Keratinocyte (primary cell): ENCODE data around the gene FBXO38. TPM values are rescaled to one million over a fixed set of nuclear protein-coding genes. Genes with fewer than 3 reads are reported as not detected.

ENCODE experiments used
- DNase-seq: peaks from one replicate; pipeline ENCODE4 v3.0.0-alpha.2; 2011; ENCODE audit warnings: low read depth, missing footprints, low spot score
- FAIRE-seq: peaks from 2 replicates; lab custom pipeline; 2011; peaks lifted over from hg19 to GRCh38; lab: Jason Lieb, UNC
- H2AFZ ChIP-seq: 2 replicates; pipeline ENCODE4 v1.6.0; 2012; ENCODE audit warnings: low read length, control low read depth, inconsistent platforms; ENCODE audit not compliant: control insufficient read depth
- H3K27ac ChIP-seq: 2 replicates; pipeline ENCODE4 v1.5.1; 2011; ENCODE audit warnings: low read length; ENCODE audit not compliant: control insufficient read depth, insufficient read depth
- H3K27me3 ChIP-seq: 3 replicates; pipeline ENCODE4 v1.6.0; 2011; ENCODE audit warnings: low read length; ENCODE audit not compliant: control insufficient read depth, insufficient read depth; ENCODE audit errors: extremely low read depth
- H3K36me3 ChIP-seq, 2 experiments: 2 replicates in 1 of 2; 3 replicates in 1 of 2; pipeline ENCODE4 v1.5.1; 2011; ENCODE audit warnings: low read length in 2 of 2, mild to moderate bottlenecking in 1 of 2; ENCODE audit not compliant: control insufficient read depth in 2 of 2, insufficient read depth in 2 of 2; ENCODE audit errors: extremely low read depth in 1 of 2
- H3K4me1 ChIP-seq: 3 replicates; pipeline ENCODE4 v1.5.1; 2011; ENCODE audit warnings: low read length; ENCODE audit not compliant: control insufficient read depth, insufficient read depth; ENCODE audit errors: extremely low read depth
- H3K4me2 ChIP-seq: 3 replicates; pipeline ENCODE4 v1.6.0; 2011; ENCODE audit warnings: low read depth, low read length; ENCODE audit not compliant: control insufficient read depth, insufficient read depth; ENCODE audit errors: extremely low read depth
- H3K4me3 ChIP-seq, 3 experiments: fragments of 200-600 bp in 1 of 3; sonication (generic) in 1 of 3; 2 replicates in 2 of 3; 3 replicates in 1 of 3; pipeline ENCODE4 v1.5.1; 2011 to 2016; ENCODE audit warnings: low read length in 3 of 3, mild to moderate bottlenecking in 3 of 3, control low read depth in 2 of 3, inconsistent platforms in 1 of 3, low read depth in 1 of 3, mixed read lengths in 1 of 3, mixed run types in 1 of 3, moderate library complexity in 1 of 3; ENCODE audit not compliant: control insufficient read depth in 2 of 3, insufficient read depth in 2 of 3; ENCODE audit errors: extremely low read depth in 1 of 3
- H3K79me2 ChIP-seq: 2 replicates; pipeline ENCODE4 v1.6.0; 2012; ENCODE audit warnings: low read length; ENCODE audit not compliant: control insufficient read depth, insufficient read depth
- H3K9ac ChIP-seq: 3 replicates; pipeline ENCODE4 v1.6.0; 2011; ENCODE audit warnings: low read length; ENCODE audit not compliant: control insufficient read depth, insufficient read depth; ENCODE audit errors: extremely low read depth
- H3K9me1 ChIP-seq: 3 replicates; pipeline ENCODE4 v1.6.0; 2011; ENCODE audit warnings: low read length; ENCODE audit not compliant: control insufficient read depth, insufficient read depth; ENCODE audit errors: extremely low read depth
- H3K9me3 ChIP-seq: 2 replicates; pipeline ENCODE4 v1.5.1; 2012; ENCODE audit warnings: low read depth, low read length; ENCODE audit not compliant: control insufficient read depth
- H4K20me1 ChIP-seq: 3 replicates; pipeline ENCODE4 v1.6.0; 2011; ENCODE audit warnings: low read length; ENCODE audit not compliant: control insufficient read depth, insufficient read depth; ENCODE audit errors: extremely low read depth
- CTCF ChIP-seq, 3 experiments: IDR thresholded peaks in 1 of 3; conservative IDR thresholded peaks in 1 of 3; optimal IDR thresholded peaks in 1 of 3; 2 replicates in 2 of 3; 3 replicates in 1 of 3; pipeline versions ENCODE3 to v1.5.1; 2011; ENCODE audit warnings: low read length in 3 of 3, mild to moderate bottlenecking in 3 of 3, moderate library complexity in 2 of 3, control low read depth in 1 of 3, inconsistent platforms in 1 of 3; ENCODE audit not compliant: insufficient read depth in 2 of 3; ENCODE audit errors: extremely low read depth in 1 of 3
- EZH2 ChIP-seq: IDR thresholded peaks from one replicate; pipeline ENCODE4 v1.6.1; 2012; ENCODE audit warnings: inconsistent platforms, mild to moderate bottlenecking, low read length, moderate library complexity
- dilution Hi-C: fragments of 300-500 bp; cut with MboI; formaldehyde crosslinking; loops from one replicate; pipeline ENCODE4 v1.7.0; 2020; ENCODE audit warnings: low sequenced_read_pairs; ENCODE audit not compliant: extremely low pct_ligation_motif_present
- polyA plus RNA-seq, 5 experiments: library from polyadenylated mRNA; depleted of rRNA in 3 of 5; stranded (reverse) in 3 of 5; stranded (forward) in 1 of 5; unstranded in 1 of 5; fragments of >200 nt; gene quantifications; 1 replicate in 1 of 5; 2 replicates in 3 of 5; 3 replicates in 1 of 5; pipeline versions ENCODE4 v1.2.1 to v1.2.3, GENCODE V29; 2011 to 2012; ENCODE audit warnings: missing spikeins in 2 of 5, low read depth in 1 of 5, low replicate concordance in 1 of 5

Gene FBXO38
- polyA plus RNA-seq, 1 donor (not counting 4 experiments of a cell fraction or from before 2014, with no cell fraction given) = 30.4 TPM

- Histone ChIP-seq H3K4me1 (peaks cover 24% of the 10 kb centered on the region), H2AFZ (no peak overlapping the region), H3K27me3 (no peaks in the 10 kb centered on the region), H3K9me1 (peaks cover 2% of the 10 kb centered on the region), H3K27ac (no peak overlapping the region), H3K36me3 (peaks cover 1 to 7% of the 10 kb centered on the region in 2 experiments), H3K79me2 (peaks cover 67% of the 10 kb centered on the region), H3K4me2 (no peak overlapping the region), H4K20me1 (no peaks in the 10 kb centered on the region), H3K9me3 (no peaks in the 10 kb centered on the region), H3K9ac (no peak overlapping the region), H3K4me3 (no peak overlapping the region)
- DNase-seq = no peak
- dilution Hi-C loops = no loop called here
- TF ChIP-seq CTCF (optimal IDR thresholded peaks at IDR 0.05 in 1 of 3, IDR thresholded peaks at IDR 0.05 in 1 of 3, conservative IDR thresholded peaks at IDR 0.05 in 1 of 3; ENCODE audit: extremely low read depth in 1 of 3, insufficient read depth in 2 of 3, low read length in 3 of 3) (no peak), EZH2 (no peak)
- FAIRE-seq = no peak
Observed at GRCh38 chr5:148386041-148386440, 2.3 kb downstream of the FBXO38 start.

- FAIRE-seq (no peak), DNase-seq (no peak)
- Histone ChIP-seq H3K4me1 (peaks cover 16% of the 10 kb centered on the region), H3K9me1 (peaks cover 2% of the 10 kb centered on the region), H3K27ac (no peak overlapping the region), H3K4me2 (no peak overlapping the region), H3K4me3 (no peak overlapping the region), H3K36me3 (peaks cover 1 to 7% of the 10 kb centered on the region in 2 experiments), H3K9ac (no peak overlapping the region), H4K20me1 (no peaks in the 10 kb centered on the region), H3K27me3 (no peaks in the 10 kb centered on the region), H2AFZ (no peak overlapping the region), H3K79me2 (peaks cover 79% of the 10 kb centered on the region), H3K9me3 (no peaks in the 10 kb centered on the region)
- TF ChIP-seq CTCF (optimal IDR thresholded peaks at IDR 0.05 in 1 of 3, IDR thresholded peaks at IDR 0.05 in 1 of 3, conservative IDR thresholded peaks at IDR 0.05 in 1 of 3; ENCODE audit: extremely low read depth in 1 of 3, insufficient read depth in 2 of 3, low read length in 3 of 3) (no peak), EZH2 (no peak)
- dilution Hi-C loops = no loop called here
Observed at GRCh38 chr5:148387325-148387724, 3.6 kb downstream of the FBXO38 start.
